Stimulated activated memory B cell treated with anti-CD40 and anti-IgM and Interleukin-4, amounts not matched to agents 10 μg/mL and 1 μg/mL and 100 μg/mL, for 72 hours (primary cell): ENCODE results near the gene ADRA1B.

Experiments used
- ATAC-seq: fragments of 150-1000 bp; cut with Tn5 transposase; 2 replicates; pipeline ENCODE4 v1.10.0; 2021
- H3K27ac Mint-ChIP-seq: one replicate; pipeline ENCODE4 v1.8.0; 2022; ENCODE audit warnings: mild to moderate bottlenecking, mixed read lengths
- H3K27me3 Mint-ChIP-seq: one replicate; pipeline ENCODE4 v1.8.0; 2022; ENCODE audit warnings: mixed read lengths
- H3K36me3 Mint-ChIP-seq: one replicate; pipeline ENCODE4 v1.8.0; 2022; ENCODE audit warnings: mixed read lengths
- H3K4me1 Mint-ChIP-seq: one replicate; pipeline ENCODE4 v1.8.0; 2022; ENCODE audit warnings: mixed read lengths
- H3K4me3 Mint-ChIP-seq: one replicate; pipeline ENCODE4 v1.8.0; 2022; ENCODE audit warnings: mild to moderate bottlenecking, moderate library complexity, mixed read lengths
- H3K9me3 Mint-ChIP-seq: one replicate; pipeline ENCODE4 v1.8.0; 2022; ENCODE audit warnings: mixed read lengths

ADRA1B gene

DNA sequence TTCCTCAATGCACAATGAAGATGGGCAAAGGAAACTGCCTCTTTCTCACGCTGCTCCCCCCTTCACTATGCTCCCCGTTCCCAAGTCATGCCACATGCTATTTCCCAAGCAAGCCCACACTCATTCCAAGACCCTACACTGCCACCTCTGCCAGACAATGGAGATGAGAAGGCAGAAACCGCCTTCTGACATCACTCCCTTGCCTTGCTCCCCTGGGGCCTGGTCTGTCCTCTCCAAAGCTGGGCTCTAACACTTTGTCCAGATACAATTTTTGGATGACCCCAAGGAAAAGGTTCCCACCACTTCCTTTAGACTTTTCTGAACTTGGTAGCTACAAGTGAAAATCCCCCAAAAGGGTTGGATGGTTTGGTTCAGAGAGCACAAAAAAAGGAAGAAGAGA is 7.2 kb upstream of the ADRA1B start:
- H3K27ac Mint-ChIP-seq = no peak overlapping the region
- no peak for ATAC-seq
- peaks cover 6% of the 10 kb centered on the region for H3K4me1 Mint-ChIP-seq
- no peaks in the 10 kb centered on the region for H3K27me3 Mint-ChIP-seq
- no peaks in the 10 kb centered on the region for H3K9me3 Mint-ChIP-seq
- H3K36me3 Mint-ChIP-seq = no peaks in the 10 kb centered on the region
- H3K4me3 Mint-ChIP-seq = no peak overlapping the region

DNA sequence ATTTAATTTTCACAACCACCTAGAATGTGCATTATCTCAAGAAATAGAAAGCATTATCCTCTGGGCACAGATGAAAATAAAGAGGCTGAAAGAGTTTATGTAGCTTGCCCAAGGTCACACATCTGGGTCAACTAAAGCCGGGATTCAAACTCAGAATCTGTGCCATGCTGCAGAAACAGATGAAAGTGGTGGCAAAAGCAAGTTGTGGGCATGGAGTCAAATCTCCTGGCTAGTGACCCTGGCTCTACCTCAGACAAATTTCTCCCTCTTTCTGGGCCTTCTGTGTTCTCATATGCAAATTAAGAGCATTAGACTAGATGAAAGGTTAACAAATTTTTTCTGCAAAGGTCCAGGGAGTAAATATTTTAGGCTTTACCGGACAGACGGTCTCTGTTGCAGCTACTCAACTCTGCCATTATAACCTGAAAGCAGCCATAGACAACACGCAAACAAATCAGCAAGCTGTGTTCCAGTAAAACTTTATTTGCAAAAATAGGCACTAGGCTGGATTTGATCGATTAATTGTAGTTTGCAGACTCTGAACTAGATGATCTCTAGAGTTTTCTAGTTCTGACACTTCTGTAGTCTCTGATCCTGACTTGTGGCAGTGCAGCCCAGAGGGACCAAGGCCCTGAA is 6.0 kb upstream of the ADRA1B start:
- Mint-ChIP-seq H3K27ac (no peak overlapping the region), H3K4me1 (peaks cover 6% of the 10 kb centered on the region), H3K9me3 (no peaks in the 10 kb centered on the region), H3K27me3 (peaks cover 5% of the 10 kb centered on the region), H3K4me3 (no peak overlapping the region), H3K36me3 (no peaks in the 10 kb centered on the region)
- no peak for ATAC-seq

DNA sequence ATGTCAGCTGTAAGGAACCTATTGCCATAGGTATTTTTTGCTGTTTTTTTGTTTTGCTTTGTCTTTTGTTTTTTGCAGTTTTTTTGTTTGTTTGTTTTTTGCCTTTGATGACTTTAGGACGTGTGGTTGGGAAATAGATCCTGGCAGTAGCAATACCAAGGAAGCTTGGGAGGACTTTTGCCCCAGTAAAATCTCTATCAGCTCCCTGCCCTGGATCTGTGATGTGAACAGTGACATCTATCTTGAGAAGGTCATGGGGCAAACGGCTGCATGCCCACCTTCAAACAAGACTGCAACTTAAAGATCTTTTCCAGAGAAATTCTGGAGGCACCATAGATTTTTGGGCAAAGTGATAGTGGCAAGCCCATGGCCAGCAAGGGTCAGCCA is 5.4 kb upstream of the ADRA1B start:
- no peaks in the 10 kb centered on the region for H3K9me3 Mint-ChIP-seq
- H3K27ac Mint-ChIP-seq = no peak overlapping the region
- no peaks in the 10 kb centered on the region for H3K36me3 Mint-ChIP-seq
- H3K4me1 Mint-ChIP-seq = peaks cover 6% of the 10 kb centered on the region
- no peak overlapping the region for H3K4me3 Mint-ChIP-seq
- H3K27me3 Mint-ChIP-seq = peaks cover 10% of the 10 kb centered on the region
- ATAC-seq = no peak

DNA sequence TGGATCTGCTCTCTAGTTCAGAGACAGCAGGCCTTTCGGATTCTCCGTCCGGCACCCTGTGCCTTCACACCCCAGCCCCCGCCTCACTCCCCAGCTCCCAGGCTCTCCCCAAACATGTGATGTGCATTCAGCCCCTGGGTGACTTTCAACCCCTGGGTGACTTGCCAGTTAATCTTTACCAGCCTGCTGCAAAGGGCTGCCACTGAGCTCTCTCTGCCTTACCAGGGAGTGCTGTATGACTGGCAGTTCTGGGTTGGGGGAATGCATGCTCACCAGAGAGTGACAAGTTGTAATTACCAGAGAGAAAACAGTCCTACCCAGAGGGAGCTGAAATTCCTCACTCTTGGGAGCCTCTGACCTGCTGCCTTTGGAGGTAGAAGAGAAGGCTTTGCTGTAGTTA is 4.9 kb upstream of the ADRA1B start:
- no peak overlapping the region for H3K27ac Mint-ChIP-seq
- peaks cover 11% of the 10 kb centered on the region for H3K27me3 Mint-ChIP-seq
- no peaks in the 10 kb centered on the region for H3K36me3 Mint-ChIP-seq
- H3K4me1 Mint-ChIP-seq = peaks cover 7% of the 10 kb centered on the region
- H3K9me3 Mint-ChIP-seq = no peaks in the 10 kb centered on the region
- no peak for ATAC-seq
- H3K4me3 Mint-ChIP-seq = no peak overlapping the region

DNA sequence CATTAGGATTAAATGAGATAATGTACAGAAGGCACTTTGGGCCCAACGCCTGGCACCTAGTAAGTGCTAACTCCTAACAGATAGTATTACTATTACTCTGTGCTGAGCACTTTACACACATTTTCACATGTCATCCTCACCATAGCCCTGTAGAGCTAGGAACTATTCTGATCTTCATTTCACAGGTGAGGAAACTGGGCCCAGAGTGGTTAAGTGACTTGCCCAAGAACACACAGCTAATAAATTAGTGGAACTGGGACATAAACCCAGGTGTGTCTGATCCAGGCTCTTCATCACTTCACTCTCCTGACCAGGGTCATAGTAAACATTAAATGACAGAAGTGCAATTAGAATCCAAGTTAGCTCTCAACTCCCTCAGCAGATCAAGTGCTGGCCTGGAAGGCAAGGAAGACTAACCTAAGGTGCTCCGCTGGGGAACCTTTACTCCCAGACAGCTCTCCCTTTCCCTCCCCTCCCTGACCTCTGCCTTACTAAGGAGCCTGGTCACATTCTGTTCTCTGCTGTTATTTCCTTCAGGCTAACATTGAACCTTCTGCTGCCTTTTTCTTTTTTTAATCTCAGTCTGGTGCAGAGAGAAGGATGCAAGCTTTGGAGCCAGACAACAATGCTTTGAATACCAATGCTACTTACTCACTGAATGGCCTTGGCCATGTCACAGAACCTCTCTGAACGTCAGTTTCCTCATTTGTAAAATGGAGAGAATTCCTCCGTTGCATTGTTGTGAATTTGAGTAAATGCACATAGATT is 4.1 kb upstream of the ADRA1B start:
- Mint-ChIP-seq H3K27me3 (peaks cover 19% of the 10 kb centered on the region), H3K9me3 (no peaks in the 10 kb centered on the region), H3K27ac (no peak overlapping the region), H3K36me3 (no peaks in the 10 kb centered on the region), H3K4me3 (no peak overlapping the region), H3K4me1 (peaks cover 13% of the 10 kb centered on the region)
- no peak for ATAC-seq

DNA sequence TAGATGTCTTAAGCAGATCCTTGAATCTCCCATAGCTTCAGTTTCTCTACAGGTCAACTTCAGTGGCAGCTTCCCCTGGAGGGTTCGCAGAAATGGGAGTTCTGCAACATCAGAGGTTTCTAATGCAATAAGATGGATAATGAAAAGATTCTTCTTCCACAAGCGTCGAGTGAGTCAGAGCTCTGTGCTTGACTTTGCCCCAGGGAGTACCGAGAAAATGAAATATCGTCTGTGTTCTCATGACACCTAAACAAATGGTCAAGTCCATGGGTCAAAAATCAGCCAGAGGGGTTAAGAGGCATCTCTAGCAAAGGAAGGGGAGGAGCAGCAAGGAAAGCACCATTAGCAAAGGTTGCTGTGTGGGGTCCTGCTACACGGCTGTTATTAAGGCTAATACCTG is 3.2 kb upstream of the ADRA1B start:
- peaks cover 14% of the 10 kb centered on the region for H3K4me1 Mint-ChIP-seq
- H3K9me3 Mint-ChIP-seq = no peaks in the 10 kb centered on the region
- H3K27ac Mint-ChIP-seq = no peak overlapping the region
- H3K27me3 Mint-ChIP-seq = peaks cover 24% of the 10 kb centered on the region
- H3K36me3 Mint-ChIP-seq = no peaks in the 10 kb centered on the region
- no peak for ATAC-seq
- H3K4me3 Mint-ChIP-seq = no peak overlapping the region

DNA sequence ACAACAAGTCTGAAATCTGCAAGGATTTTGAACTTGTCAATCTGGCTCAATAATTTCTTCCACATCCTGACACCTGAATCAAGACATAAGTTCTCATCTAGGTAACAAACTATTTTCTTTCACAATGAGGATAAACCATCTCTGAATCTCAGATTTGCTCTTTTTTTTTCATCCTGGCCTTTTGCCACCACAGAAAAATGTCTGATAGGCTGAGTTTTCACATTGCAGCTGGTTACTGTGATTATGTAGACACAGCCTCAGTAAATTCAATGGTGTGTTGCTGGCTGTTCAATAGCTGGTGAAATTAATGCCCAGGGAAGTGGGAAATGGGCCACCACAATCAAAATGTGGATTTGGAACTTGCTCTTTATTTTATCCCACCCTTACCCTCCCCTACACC is 2.8 kb upstream of the ADRA1B start:
- Mint-ChIP-seq H3K4me3 (no peak overlapping the region), H3K27me3 (peaks cover 24% of the 10 kb centered on the region), H3K36me3 (no peaks in the 10 kb centered on the region), H3K27ac (no peak overlapping the region), H3K4me1 (peaks cover 14% of the 10 kb centered on the region), H3K9me3 (no peaks in the 10 kb centered on the region)
- no peak for ATAC-seq

DNA sequence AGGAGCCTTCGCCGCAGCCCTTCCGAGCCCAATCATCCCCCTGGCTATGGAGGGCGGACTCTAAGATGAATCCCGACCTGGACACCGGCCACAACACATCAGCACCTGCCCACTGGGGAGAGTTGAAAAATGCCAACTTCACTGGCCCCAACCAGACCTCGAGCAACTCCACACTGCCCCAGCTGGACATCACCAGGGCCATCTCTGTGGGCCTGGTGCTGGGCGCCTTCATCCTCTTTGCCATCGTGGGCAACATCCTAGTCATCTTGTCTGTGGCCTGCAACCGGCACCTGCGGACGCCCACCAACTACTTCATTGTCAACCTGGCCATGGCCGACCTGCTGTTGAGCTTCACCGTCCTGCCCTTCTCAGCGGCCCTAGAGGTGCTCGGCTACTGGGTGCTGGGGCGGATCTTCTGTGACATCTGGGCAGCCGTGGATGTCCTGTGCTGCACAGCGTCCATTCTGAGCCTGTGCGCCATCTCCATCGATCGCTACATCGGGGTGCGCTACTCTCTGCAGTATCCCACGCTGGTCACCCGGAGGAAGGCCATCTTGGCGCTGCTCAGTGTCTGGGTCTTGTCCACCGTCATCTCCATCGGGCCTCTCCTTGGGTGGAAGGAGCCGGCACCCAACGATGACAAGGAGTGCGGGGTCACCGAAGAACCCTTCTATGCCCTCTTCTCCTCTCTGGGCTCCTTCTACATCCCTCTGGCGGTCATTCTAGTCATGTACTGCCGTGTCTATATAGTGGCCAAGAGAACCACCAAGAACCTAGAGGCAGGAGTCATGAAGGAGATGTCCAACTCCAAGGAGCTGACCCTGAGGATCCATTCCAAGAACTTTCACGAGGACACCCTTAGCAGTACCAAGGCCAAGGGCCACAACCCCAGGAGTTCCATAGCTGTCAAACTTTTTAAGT is 819 bp downstream of the ADRA1B start:
- no peaks in the 10 kb centered on the region for H3K9me3 Mint-ChIP-seq
- H3K4me3 Mint-ChIP-seq = peak overlapping the region; percentile 64
- peaks cover 14% of the 10 kb centered on the region for H3K4me1 Mint-ChIP-seq
- ATAC-seq = no peak
- H3K27ac Mint-ChIP-seq = no peak overlapping the region
- H3K27me3 Mint-ChIP-seq = peaks cover 24% of the 10 kb centered on the region
- H3K36me3 Mint-ChIP-seq = no peaks in the 10 kb centered on the region

DNA sequence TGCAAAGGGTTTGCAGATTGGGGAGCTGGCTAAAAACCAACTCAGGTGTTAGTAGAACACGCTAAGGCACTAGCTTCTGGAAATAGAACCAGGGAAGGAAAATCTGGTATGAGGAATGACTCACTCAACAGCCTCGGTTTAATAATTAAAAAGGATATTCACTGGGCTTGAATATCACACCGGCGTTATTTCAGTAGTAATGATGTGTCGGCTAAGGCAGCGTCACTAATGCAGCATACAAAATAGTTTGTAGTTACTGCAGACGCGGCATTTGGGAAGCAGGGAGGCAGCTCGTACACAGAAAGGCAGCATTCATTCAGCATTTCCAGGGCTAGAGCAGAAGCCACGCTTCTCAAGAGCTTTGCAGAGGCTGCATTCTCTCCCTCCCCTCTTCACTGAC is 1.7 kb downstream of the ADRA1B start:
- ATAC-seq = no peak
- H3K9me3 Mint-ChIP-seq = no peaks in the 10 kb centered on the region
- no peak overlapping the region for H3K4me3 Mint-ChIP-seq
- H3K4me1 Mint-ChIP-seq = peaks cover 14% of the 10 kb centered on the region
- H3K27ac Mint-ChIP-seq = no peak overlapping the region
- no peaks in the 10 kb centered on the region for H3K36me3 Mint-ChIP-seq
- peaks cover 24% of the 10 kb centered on the region for H3K27me3 Mint-ChIP-seq

DNA sequence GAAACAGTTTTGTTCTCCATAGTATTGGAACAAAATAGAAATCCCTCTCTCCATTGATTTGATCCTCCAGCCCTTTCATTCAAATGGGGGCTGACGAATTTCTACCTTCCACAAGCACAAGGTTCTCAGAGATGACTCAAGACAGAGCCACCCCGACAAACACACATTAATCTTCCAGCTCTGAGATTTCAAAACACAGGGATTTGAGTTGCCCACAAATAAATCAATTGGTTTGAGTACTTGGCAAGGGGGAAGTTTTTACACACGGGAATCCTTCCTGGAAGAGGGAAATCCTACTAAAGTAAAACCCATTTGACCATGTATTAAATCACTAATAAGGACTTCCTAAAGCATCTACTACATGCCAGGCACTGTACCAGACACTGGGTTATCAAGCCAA is 5.4 kb downstream of the ADRA1B start:
- Mint-ChIP-seq H3K4me3 (no peak overlapping the region), H3K27ac (no peak overlapping the region), H3K36me3 (no peaks in the 10 kb centered on the region), H3K27me3 (peaks cover 10% of the 10 kb centered on the region), H3K9me3 (no peaks in the 10 kb centered on the region), H3K4me1 (peaks cover 6% of the 10 kb centered on the region)
- ATAC-seq = no peak

DNA sequence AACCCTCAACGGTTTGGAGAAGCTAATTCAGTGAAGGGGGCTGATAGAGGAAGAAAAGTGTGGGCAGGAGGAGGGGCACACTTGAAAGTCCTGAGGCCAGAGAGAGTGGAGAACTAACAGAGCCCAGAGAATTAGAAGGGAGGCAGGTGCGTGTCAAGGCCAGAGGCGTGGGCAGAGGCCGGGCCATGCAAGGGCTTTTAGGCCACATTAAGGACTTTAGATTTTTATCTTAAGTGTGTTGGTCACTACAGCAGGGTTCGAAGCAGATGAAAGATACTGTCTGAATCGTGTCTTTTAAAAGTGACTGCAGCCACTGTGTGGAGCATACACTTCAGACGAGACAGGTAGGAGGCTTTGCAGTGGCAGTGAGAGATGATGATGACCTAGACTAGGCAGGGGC is 6.7 kb downstream of the ADRA1B start:
- H3K9me3 Mint-ChIP-seq = no peaks in the 10 kb centered on the region
- H3K36me3 Mint-ChIP-seq = no peaks in the 10 kb centered on the region
- no peak overlapping the region for H3K27ac Mint-ChIP-seq
- no peaks in the 10 kb centered on the region for H3K27me3 Mint-ChIP-seq
- ATAC-seq = peak; percentile 21
- no peak overlapping the region for H3K4me3 Mint-ChIP-seq
- no peaks in the 10 kb centered on the region for H3K4me1 Mint-ChIP-seq

DNA sequence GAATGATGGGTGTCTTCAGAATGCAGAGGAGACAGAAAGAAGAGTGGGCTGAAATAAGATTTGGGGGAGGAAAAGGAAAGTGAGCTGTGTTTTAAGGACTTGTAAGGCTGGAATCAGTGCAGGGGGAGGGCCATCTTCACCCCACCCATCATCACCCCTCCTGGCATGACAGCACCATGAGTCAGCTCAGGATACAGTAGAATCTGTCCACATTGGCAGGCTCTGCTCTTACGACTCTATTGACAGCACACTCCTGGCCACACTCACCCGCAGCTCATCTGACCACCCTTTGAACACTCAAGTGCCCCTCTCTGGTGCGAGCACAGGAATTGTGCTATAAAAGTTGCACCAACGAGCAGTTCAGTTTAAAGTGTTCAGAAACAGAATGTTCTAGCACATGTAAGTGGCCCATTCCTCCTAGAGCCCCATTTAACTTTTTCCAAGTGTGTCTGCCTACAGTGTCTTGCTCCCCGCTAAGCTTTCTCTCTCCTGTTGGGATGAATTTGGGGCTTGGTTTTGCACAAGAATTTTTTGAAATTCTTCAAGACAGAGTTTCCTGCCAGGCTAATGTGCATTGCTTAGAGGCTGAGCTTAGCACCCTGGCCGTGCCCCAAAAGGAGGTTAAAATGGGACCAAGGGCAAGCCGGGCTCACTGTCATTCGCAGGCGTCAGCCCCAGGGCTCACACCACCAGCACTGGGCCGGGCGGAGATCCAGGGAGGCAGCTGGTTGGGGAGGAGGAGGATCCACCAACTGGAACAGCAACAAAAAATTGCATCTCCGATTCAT is 12.0 kb downstream of the ADRA1B start:
- ATAC-seq = peak; percentile 43
- Mint-ChIP-seq H3K4me3 (no peak overlapping the region), H3K9me3 (no peaks in the 10 kb centered on the region), H3K4me1 (no peaks in the 10 kb centered on the region), H3K36me3 (no peaks in the 10 kb centered on the region), H3K27me3 (peaks cover 25% of the 10 kb centered on the region), H3K27ac (no peak overlapping the region)

DNA sequence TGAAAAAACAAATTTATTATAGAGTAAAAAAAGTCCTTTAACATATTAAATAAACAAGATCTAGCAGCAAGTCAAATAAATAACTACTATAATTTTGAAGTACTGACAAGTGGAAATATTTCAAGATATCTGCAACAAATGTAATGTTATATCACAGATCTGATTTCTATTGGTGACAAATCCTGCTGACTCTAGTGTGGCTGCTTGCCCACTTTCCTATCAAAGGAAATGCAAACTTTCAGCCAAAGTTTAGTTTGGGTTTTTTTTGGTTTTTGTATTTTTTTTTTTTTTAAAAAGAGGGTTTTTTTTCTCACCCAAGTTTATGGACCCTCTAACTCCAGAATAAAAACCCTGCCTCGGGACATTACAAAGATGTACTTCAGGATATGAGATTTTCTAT is 12.9 kb downstream of the ADRA1B start:
- Mint-ChIP-seq H3K36me3 (no peaks in the 10 kb centered on the region), H3K27ac (no peak overlapping the region), H3K4me3 (no peak overlapping the region), H3K9me3 (no peaks in the 10 kb centered on the region), H3K27me3 (peaks cover 25% of the 10 kb centered on the region), H3K4me1 (no peaks in the 10 kb centered on the region)
- no peak for ATAC-seq

DNA sequence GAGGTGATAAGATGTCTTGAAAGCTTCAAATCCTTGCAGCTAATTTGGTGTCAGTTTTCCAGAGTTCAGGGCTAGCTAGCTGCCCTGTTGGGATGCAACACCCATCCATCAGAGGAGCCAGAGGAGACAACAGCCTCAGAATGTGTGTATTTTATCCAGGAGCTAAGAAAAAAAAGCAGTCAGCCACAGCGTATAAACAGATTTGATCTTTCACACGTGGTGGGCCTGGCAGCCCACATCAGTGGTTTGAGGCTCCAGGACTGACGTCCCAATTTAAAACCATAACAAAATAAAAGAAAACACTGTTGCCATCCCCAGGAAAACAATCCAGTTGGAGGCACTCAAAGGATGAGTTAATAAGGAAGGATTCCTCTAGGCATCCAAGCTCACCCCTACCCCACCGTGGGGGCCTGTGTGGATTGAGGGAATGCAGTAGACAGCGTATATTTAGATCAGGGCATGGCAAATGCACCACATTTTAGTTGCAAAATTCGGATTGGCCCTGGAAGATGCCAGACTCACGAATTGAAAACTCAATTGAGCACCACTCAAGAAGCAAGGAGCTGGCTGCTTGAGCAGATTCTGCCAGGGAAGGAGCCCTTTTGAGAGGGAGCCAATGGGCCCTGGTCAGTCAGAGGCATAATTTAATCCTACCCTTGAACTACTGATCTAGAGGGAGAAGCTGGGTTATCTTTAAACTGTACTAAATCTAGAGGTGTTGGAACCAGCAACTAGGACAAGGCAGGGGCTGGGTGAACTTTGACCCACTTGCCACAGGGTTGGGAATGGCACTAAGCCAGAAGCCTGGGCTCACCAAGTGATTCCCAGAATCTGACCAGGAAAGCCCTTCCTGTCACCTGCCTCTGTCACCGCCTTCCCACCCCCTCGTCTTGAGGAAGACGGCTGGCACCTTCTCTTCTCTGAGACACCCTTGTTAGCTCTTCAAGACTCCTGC is 17.5 kb downstream of the ADRA1B start:
- no peak for ATAC-seq
- Mint-ChIP-seq H3K27ac (no peak overlapping the region), H3K36me3 (no peaks in the 10 kb centered on the region), H3K27me3 (peaks cover 19% of the 10 kb centered on the region), H3K4me1 (no peaks in the 10 kb centered on the region), H3K4me3 (no peak overlapping the region), H3K9me3 (no peaks in the 10 kb centered on the region)
